Caco-2 (cell line): ENCODE data around the gene RGS16. TPM values are rescaled to one million over a fixed set of nuclear protein-coding genes. Genes with fewer than 3 reads are reported as not detected.

ENCODE experiments used
- BruUV-seq: library from RNA; stranded (reverse); fragments of 400-500 nt; replicated peaks from 2 replicates; lab custom pipeline; 2021; lab: Mats Ljungman, UMichigan
- CTCF ChIA-PET: fragments of 300-600 bp; sonication (Branson Sonifier 250); formaldehyde crosslinking; loops from one replicate; lab custom pipeline; 2022; ENCODE audit warnings: antibody characterized with exemption; lab: Charles Lee
- POLR2A ChIA-PET: fragments of 300-600 bp; sonication (Branson Sonifier 250); formaldehyde crosslinking; loops from one replicate; lab custom pipeline; 2022; ENCODE audit warnings: antibody characterized with exemption; lab: Charles Lee
- DNase-seq, 2 experiments: peaks; one replicate each; pipeline versions ENCODE4 v3.0.0 to v3.0.0-alpha.2; 2020 to 2022
- H3K27me3 ChIP-seq: replicated peaks from 2 replicates; pipeline ENCODE4 v1.6.0; 2011; ENCODE audit warnings: low read length; ENCODE audit not compliant: control insufficient read depth, insufficient read depth
- H3K36me3 ChIP-seq: 2 replicates; pipeline ENCODE4 v1.5.1; 2011; ENCODE audit warnings: low read length; ENCODE audit not compliant: control insufficient read depth, insufficient read depth
- H3K4me1 ChIP-seq: fragments of 250-450 bp; sonication (Bioruptor Pico); 2 replicates; pipeline ENCODE4 v1.5.1; 2020; ENCODE audit warnings: mild to moderate bottlenecking
- H3K4me3 ChIP-seq: 2 replicates; pipeline ENCODE4 v1.5.1; 2011; ENCODE audit warnings: low read depth, mild to moderate bottlenecking, control low read depth, low read length
- H3K9me3 ChIP-seq: fragments of 250-450 bp; sonication (Bioruptor Pico); 2 replicates; pipeline ENCODE4 v1.5.1; 2020; ENCODE audit warnings: mild to moderate bottlenecking, moderate library complexity
- H3K27ac Mint-ChIP-seq: one replicate; pipeline ENCODE4 v1.8.0; 2022; ENCODE audit warnings: mixed read lengths; ENCODE audit not compliant: unreplicated experiment
- H3K27me3 Mint-ChIP-seq: one replicate; pipeline ENCODE4 v1.8.0; 2022; ENCODE audit warnings: mixed read lengths; ENCODE audit not compliant: insufficient read depth, unreplicated experiment
- H3K36me3 Mint-ChIP-seq: one replicate; pipeline ENCODE4 v1.8.0; 2022; ENCODE audit warnings: mild to moderate bottlenecking, mixed read lengths; ENCODE audit not compliant: insufficient read depth, unreplicated experiment
- H3K4me1 Mint-ChIP-seq: one replicate; pipeline ENCODE4 v1.8.0; 2022; ENCODE audit warnings: low read depth, mixed read lengths; ENCODE audit not compliant: unreplicated experiment
- H3K4me3 Mint-ChIP-seq: one replicate; pipeline ENCODE4 v1.8.0; 2022; ENCODE audit warnings: mild to moderate bottlenecking, moderate library complexity, mixed read lengths; ENCODE audit not compliant: unreplicated experiment
- H3K9me3 Mint-ChIP-seq: one replicate; pipeline ENCODE4 v1.8.0; 2022; ENCODE audit warnings: mixed read lengths; ENCODE audit not compliant: unreplicated experiment
- CTCF ChIP-seq, 2 experiments: fragments of 200-600 bp in 1 of 2; IDR thresholded peaks; 1 replicate in 1 of 2; 2 replicates in 1 of 2; pipeline versions ENCODE4 v1.5.1 to v1.8.0; 2011 to 2022; ENCODE audit warnings: antibody characterized with exemption in 1 of 2, control low read depth in 1 of 2, inconsistent platforms in 1 of 2, low read depth in 1 of 2, low read length in 1 of 2, mild to moderate bottlenecking in 1 of 2, moderate library complexity in 1 of 2; ENCODE audit not compliant: insufficient read depth in 1 of 2, severe bottlenecking in 1 of 2, unreplicated experiment in 1 of 2
- intact Hi-C: fragments of 100-400 bp; cut with micrococcal nuclease; formaldehyde crosslinking; loops from one replicate; pipeline ENCODE4 v1.10.0; 2022; ENCODE audit not compliant: unreplicated experiment
- total RNA-seq: library from RNA; stranded (reverse); gene quantifications from 2 replicates; pipeline ENCODE4 v1.2.3, GENCODE V29; 2022

RGS16 gene
- total RNA-seq, 1 experiment from 2014 or later: 1.2 TPM

- ChIA-PET CTCF (no interaction called here), POLR2A (no interaction called here)
- peaks cover 6% of the 10 kb centered on the region for H3K27me3 Mint-ChIP-seq
- H3K27ac Mint-ChIP-seq: no peak overlapping the region
- H3K4me3 Mint-ChIP-seq: no peak overlapping the region
- no peaks in the 10 kb centered on the region for H3K4me1 ChIP-seq
- H3K9me3 ChIP-seq: peaks cover 10% of the 10 kb centered on the region; the same call in 1 of the 2 replicates
- no peaks in the 10 kb centered on the region for H3K9me3 Mint-ChIP-seq
- H3K27me3 ChIP-seq: no peaks in the 10 kb centered on the region
- no peaks in the 10 kb centered on the region for H3K36me3 Mint-ChIP-seq
- no peaks in the 10 kb centered on the region for H3K36me3 ChIP-seq
- no TSS peak for BruUV-seq
- no peak overlapping the region for H3K4me3 ChIP-seq
- TF ChIP-seq CTCF (IDR thresholded peaks at IDR 0.05; ENCODE audit: insufficient read depth in 1 of 2, low read depth in 1 of 2, low read length in 1 of 2, severe bottlenecking in 1 of 2, unreplicated experiment in 1 of 2): no peak
- intact Hi-C loops: no loop called here
- no peak for DNase-seq
- H3K4me1 Mint-ChIP-seq: no peaks in the 10 kb centered on the region
Measured at GRCh38 chr1:182568647-182569284, 35.4 kb downstream of the RGS16 start.

GRCh38 chr1:182567629-182568028, 36.6 kb downstream of the RGS16 start:
- DNase-seq: no peak
- no peak overlapping the region for H3K4me3 ChIP-seq
- ChIA-PET POLR2A (no interaction called here), CTCF (no interaction called here)
- no TSS peak for BruUV-seq
- Mint-ChIP-seq H3K27ac (no peak overlapping the region), H3K4me1 (no peaks in the 10 kb centered on the region), H3K4me3 (no peak overlapping the region), H3K36me3 (no peaks in the 10 kb centered on the region), H3K9me3 (no peaks in the 10 kb centered on the region), H3K27me3 (peaks cover 7% of the 10 kb centered on the region)
- peaks cover 10% of the 10 kb centered on the region; the same call in 1 of the 2 replicates for H3K9me3 ChIP-seq
- intact Hi-C loops: no loop called here
- H3K27me3 ChIP-seq: no peaks in the 10 kb centered on the region
- no peak for TF ChIP-seq CTCF (IDR thresholded peaks at IDR 0.05; ENCODE audit: insufficient read depth in 1 of 2, low read depth in 1 of 2, low read length in 1 of 2, severe bottlenecking in 1 of 2, unreplicated experiment in 1 of 2)
- no peaks in the 10 kb centered on the region for H3K36me3 ChIP-seq
- H3K4me1 ChIP-seq: no peaks in the 10 kb centered on the region

GRCh38 chr1:182565537-182565936, 38.7 kb downstream of the RGS16 start:
- Mint-ChIP-seq H3K4me1 (no peaks in the 10 kb centered on the region), H3K9me3 (no peaks in the 10 kb centered on the region), H3K36me3 (no peaks in the 10 kb centered on the region), H3K27me3 (peaks cover 14% of the 10 kb centered on the region), H3K27ac (no peak overlapping the region), H3K4me3 (no peak overlapping the region)
- no TSS peak for BruUV-seq
- intact Hi-C loops: no loop called here
- TF ChIP-seq CTCF (IDR thresholded peaks at IDR 0.05; ENCODE audit: insufficient read depth in 1 of 2, low read depth in 1 of 2, low read length in 1 of 2, severe bottlenecking in 1 of 2, unreplicated experiment in 1 of 2): no peak
- ChIA-PET CTCF (no interaction called here), POLR2A (no interaction called here)
- Histone ChIP-seq H3K4me3 (no peak overlapping the region), H3K9me3 (peaks cover 10% of the 10 kb centered on the region; the same call in 1 of the 2 replicates), H3K36me3 (no peaks in the 10 kb centered on the region), H3K4me1 (no peaks in the 10 kb centered on the region), H3K27me3 (no peaks in the 10 kb centered on the region)
- DNase-seq: no peak
